Upper lobe of left lung (tissue), 6 donors: Measurements from ENCODE around the gene PHKG2. TPM values are rescaled to one million over a fixed set of nuclear protein-coding genes. Genes with fewer than 3 reads are reported as not detected.
"Not testable (repeated sequence)": the region's sequence is repeated elsewhere in the genome, so short reads cannot be mapped to it uniquely, and the experiment has no call there.

ENCODE experiments used
- ATAC-seq, 2 donors: fragments of 200-7000 bp; cut with Tn5 transposase; one replicate each; pipeline ENCODE4 v1.9.1; 2022; ENCODE audit warnings: mild to moderate bottlenecking in 2 of 2, moderate library complexity in 2 of 2; ENCODE audit not compliant: low FRiP score in 2 of 2
- DNase-seq, 2 donors: peaks; one replicate each; pipeline ENCODE4 v3.0.0-alpha.2; 2019 to 2020
- H3K27ac ChIP-seq, 4 donors: fragments of 200-600 bp; sonication (generic); one replicate each; pipeline ENCODE4 v1.5.1; 2016 to 2019
- H3K27me3 ChIP-seq, 4 donors: fragments of 200-600 bp; sonication (generic); one replicate each; pipeline ENCODE4 v1.5.1; 2017 to 2019
- H3K36me3 ChIP-seq, 4 donors: fragments of 200-600 bp; sonication (generic); one replicate each; pipeline ENCODE4 v1.5.1; 2016 to 2019
- H3K4me1 ChIP-seq, 4 donors: fragments of 200-600 bp; sonication (generic); one replicate each; pipeline ENCODE4 v1.5.1; 2018 to 2019
- H3K4me3 ChIP-seq, 4 donors: fragments of 200-600 bp; sonication (generic); one replicate each; pipeline ENCODE4 v1.5.1; 2017 to 2019; ENCODE audit warnings: mild to moderate bottlenecking in 2 of 4, moderate library complexity in 1 of 4
- H3K9me3 ChIP-seq, 4 donors: fragments of 200-600 bp; sonication (generic); one replicate each; pipeline ENCODE4 v1.5.1; 2018 to 2019
- CTCF ChIP-seq, 6 experiments: fragments of 450-650 bp in 4 of 6; fragments of 200-600 bp in 2 of 6; sonication (generic) in 2 of 6; IDR thresholded peaks; one replicate each; pipeline ENCODE4 v1.5.1; 2016 to 2019; ENCODE audit warnings: antibody characterized with exemption in 6 of 6
- EP300 ChIP-seq, 4 donors: sonication (generic); formaldehyde crosslinking; IDR thresholded peaks; one replicate each; pipeline ENCODE4 v1.5.1; 2017; ENCODE audit warnings: antibody characterized with exemption in 4 of 4, control low read depth in 2 of 4
- POLR2A ChIP-seq, 4 donors: fragments of 450-650 bp; IDR thresholded peaks; one replicate each; pipeline ENCODE4 v1.5.1; 2016 to 2017; ENCODE audit warnings: antibody characterized with exemption in 4 of 4, mild to moderate bottlenecking in 2 of 4
- POLR2AphosphoS5 ChIP-seq, 2 donors: sonication (generic); formaldehyde crosslinking; IDR thresholded peaks; one replicate each; pipeline ENCODE4 v1.5.1; 2017; ENCODE audit warnings: antibody characterized with exemption in 2 of 2
- WGBS, 2 donors: methylation state at CpG; one replicate each; pipeline ENCODE4 v1.1.5; 2017 to 2018; 5-methylcytosine and 5-hydroxymethylcytosine counted together
- total RNA-seq, 6 donors: library from RNA; depleted of rRNA in 4 of 6; stranded (reverse); fragments of >200 nt in 4 of 6; gene quantifications; one replicate each; pipeline versions ENCODE4 v1.1.0 to v1.2.1, GENCODE V29; 2016 to 2021
- donor health status: DM: no; HTN: no; CAD: no; lungs with moderate emphysema.
- donor health status: DM: no; HTN: yes; CAD: no; lungs with severe emphysema.

The PHKG2 gene
- total RNA-seq, 6 donors from 2014 or later: 27.4 to 70.2 (median 33.5) TPM

- Histone ChIP-seq H3K27me3 (no peaks in the 10 kb centered on the region), H3K36me3 (peaks cover 44 to 60% (median 56%) of the 10 kb centered on the region in 4 donors), H3K9me3 (no peaks in the 10 kb centered on the region), H3K27ac (no peak overlapping the region), H3K4me1 (peaks cover 15 to 28% (median 25%) of the 10 kb centered on the region in 4 donors), H3K4me3 (no peak overlapping the region)
- TF ChIP-seq CTCF (IDR thresholded peaks at IDR 0.05) (no peak), POLR2A (IDR thresholded peaks at IDR 0.05) (no peak), EP300 (IDR thresholded peaks at IDR 0.05) (no peak), POLR2AphosphoS5 (IDR thresholded peaks at IDR 0.05) (no peak)
- ATAC-seq: no peak
- no peak for DNase-seq
- WGBS, 2 donors: 85 to 89% methylated on average over 5 of the region's 5 CpGs
Measured at GRCh38 chr16:30700971-30701370, 47.3 kb upstream of the PHKG2 start.

- WGBS, 2 donors: 95 to 96% methylated on average over 12 of the region's 12 CpGs
- H3K9me3 ChIP-seq, H3K4me3 ChIP-seq, ATAC-seq, H3K27me3 ChIP-seq, DNase-seq, H3K27ac ChIP-seq: not testable (repeated sequence)
- peaks cover 15 to 20% (median 19%) of the 10 kb centered on the region in 4 donors for H3K4me1 ChIP-seq
- H3K36me3 ChIP-seq: peaks cover 63 to 81% (median 76%) of the 10 kb centered on the region in 4 donors
Measured at GRCh38 chr16:30703071-30703470, 45.2 kb upstream of the PHKG2 start.

GRCh38 chr16:30703971-30704370 is 44.3 kb upstream of the PHKG2 start:
- H3K9me3 ChIP-seq: no peaks in the 10 kb centered on the region
- H3K4me3 ChIP-seq: no peak overlapping the region
- peaks cover 15 to 20% (median 19%) of the 10 kb centered on the region in 4 donors for H3K4me1 ChIP-seq
- peaks cover 70 to 90% (median 85%) of the 10 kb centered on the region in 4 donors for H3K36me3 ChIP-seq
- H3K27ac ChIP-seq: no peak overlapping the region
- H3K27me3 ChIP-seq: no peaks in the 10 kb centered on the region
- TF ChIP-seq POLR2A (IDR thresholded peaks at IDR 0.05) (no peak), CTCF (IDR thresholded peaks at IDR 0.05) (no peak)
- DNase-seq (no peak), ATAC-seq (no peak)
- WGBS, 2 donors: 93 to 97% methylated on average over 10 of the region's 10 CpGs

- H3K27me3 ChIP-seq: no peaks in the 10 kb centered on the region
- H3K4me1 ChIP-seq: peaks cover 0 to under 1% (median 0%) of the 10 kb centered on the region in 4 donors
- peaks cover 83 to 98% (median 97%) of the 10 kb centered on the region in 4 donors for H3K36me3 ChIP-seq
- no peak overlapping the region for H3K27ac ChIP-seq
- ATAC-seq (no peak), DNase-seq (no peak)
- no peaks in the 10 kb centered on the region for H3K9me3 ChIP-seq
- TF ChIP-seq EP300 (IDR thresholded peaks at IDR 0.05) (no peak), POLR2A (IDR thresholded peaks at IDR 0.05) (no peak), CTCF (IDR thresholded peaks at IDR 0.05) (no peak), POLR2AphosphoS5 (IDR thresholded peaks at IDR 0.05) (no peak)
- H3K4me3 ChIP-seq: no peak overlapping the region
- 88 to 93% methylated on average over 6 of the region's 6 CpGs for WGBS, 2 donors
Measured at GRCh38 chr16:30706046-30706445, 42.2 kb upstream of the PHKG2 start.

- no peak for DNase-seq
Measured at GRCh38 chr16:30710971-30711370, 37.3 kb upstream of the PHKG2 start.

More at GRCh38 chr16:30710971-30711370, 37.3 kb upstream of the PHKG2 start:
- Histone ChIP-seq H3K4me1 (peaks cover 3 to 14% (median 6%) of the 10 kb centered on the region in 4 donors), H3K27ac (no peak overlapping the region), H3K9me3 (no peaks in the 10 kb centered on the region), H3K27me3 (no peaks in the 10 kb centered on the region), H3K36me3 (peaks cover 64 to 100% (median 94%) of the 10 kb centered on the region in 4 donors), H3K4me3 (no peak overlapping the region)
- ATAC-seq: no peak
- 97% methylated on average over 4 of the region's 4 CpGs for WGBS, 2 donors
- no peak for TF ChIP-seq POLR2AphosphoS5 (IDR thresholded peaks at IDR 0.05)
- TF ChIP-seq CTCF (IDR thresholded peaks at IDR 0.05): no peak
- no peak for TF ChIP-seq POLR2A (IDR thresholded peaks at IDR 0.05)
- TF ChIP-seq EP300 (IDR thresholded peaks at IDR 0.05): no peak
